Hematopoietic multipotent progenitor cell treated with erythropoietin and hydrocortisone succinate and interleukin-3 and kit ligand, for 6 days (in vitro differentiated cells): ENCODE results near the gene GET3.

Experiments used
- DNase-seq: peaks from one replicate; pipeline ENCODE4 v3.0.0-alpha.2; 2015

The GET3 gene

DNA sequence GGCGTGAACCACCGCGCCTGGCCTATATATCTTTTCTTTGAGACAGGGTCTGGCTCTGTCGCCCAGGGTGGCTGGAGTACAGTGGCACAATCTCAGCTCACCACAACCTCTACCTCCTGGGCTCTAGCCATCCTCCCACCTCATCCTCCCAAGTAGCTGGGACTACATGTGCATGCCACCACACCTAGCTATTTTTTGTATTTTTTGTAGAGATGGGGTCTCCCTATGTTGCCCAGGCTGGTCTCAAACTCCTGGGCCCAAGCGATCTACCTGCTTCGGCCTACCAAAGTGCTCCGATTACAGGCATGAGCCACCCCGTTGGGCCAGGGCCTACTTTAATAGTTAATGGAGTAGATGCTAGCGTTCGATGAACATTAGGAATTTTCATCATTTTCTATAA lies 17.0 kb upstream of the GET3 start:
- no peak for DNase-seq

DNA sequence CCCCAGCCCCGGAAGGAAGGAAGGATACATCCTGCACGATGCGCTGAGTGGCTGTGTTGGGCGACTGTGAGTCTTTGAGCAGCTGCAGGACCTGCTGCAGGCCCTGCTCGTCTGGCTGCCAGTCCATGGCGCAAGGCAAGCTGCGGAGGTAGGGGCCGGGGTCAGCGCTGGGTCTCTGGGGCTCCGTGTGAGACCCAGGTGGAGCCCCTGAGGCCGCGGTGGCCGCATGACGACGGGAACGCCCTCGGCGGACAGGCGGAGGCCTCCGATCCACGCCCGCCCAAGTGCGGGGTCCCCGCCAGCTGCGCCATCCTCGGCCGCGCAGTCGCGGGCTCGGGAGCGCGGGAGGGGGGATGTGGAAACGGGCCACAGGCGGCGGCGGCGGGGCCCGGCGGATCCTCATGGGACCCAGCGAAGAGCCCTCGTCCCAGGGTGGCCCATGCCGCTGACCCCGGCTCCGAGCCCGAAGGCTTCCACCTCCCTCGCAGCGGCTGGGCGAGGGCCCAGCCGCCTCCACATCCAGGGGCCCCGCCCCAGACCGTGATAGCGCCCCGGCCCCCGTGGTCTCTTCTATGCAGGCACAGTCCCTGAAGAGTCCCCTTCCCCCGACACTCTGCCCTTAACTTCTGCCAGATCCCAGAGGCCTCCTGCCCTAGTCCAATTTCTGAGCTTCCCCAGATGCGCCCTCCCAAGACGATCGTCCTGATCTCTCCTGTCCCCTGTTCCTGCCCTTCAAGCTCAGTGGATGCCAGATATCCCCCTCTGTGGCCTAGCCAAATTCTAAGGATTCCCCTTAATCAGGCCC lies 16.2 kb upstream of the GET3 start:
- DNase-seq = peak; percentile 58

DNA sequence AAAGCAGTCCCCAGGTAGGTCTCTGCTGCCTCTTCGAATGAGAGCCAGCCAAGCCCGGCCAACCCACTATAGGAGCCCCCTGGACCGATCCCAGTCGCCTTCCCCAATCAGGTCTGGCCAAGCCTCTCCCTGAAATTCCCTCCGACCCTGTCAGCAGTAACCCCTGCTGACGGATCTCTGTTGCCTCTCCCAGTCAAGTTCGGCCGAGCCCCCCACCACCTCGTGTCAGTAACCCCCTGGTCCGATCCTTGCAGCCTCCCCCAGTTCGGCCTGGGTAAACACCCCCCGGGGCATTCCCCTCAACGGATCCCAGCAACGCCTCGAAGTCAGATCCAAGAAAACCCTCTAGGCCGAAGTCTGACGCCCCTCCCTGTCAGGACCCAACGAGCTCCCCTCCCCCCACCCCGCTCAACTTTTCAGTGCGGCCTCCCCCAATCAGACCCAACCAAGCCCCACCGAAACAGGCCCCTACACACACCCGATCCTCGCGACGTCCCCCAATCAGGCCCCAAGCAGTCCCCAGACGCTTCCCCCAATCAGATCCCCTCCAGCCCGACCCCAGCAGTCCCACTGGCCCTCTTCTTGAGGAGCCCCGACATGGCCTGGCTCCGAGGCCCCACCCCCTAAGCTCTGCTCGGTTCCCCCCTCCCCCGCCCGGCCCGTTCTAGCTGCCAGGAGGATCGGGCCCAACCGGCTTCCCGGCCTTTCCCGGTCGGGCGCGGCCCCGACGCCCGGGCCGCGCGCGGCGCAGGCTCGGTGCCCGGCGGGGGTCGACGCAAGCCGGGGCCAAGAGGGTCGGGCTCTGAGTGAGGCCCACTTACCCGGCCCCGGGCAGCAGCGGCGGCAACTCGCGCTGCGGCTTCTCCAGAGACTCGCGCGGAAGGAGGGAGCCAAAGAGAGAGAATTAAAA lies 15.4 kb upstream of the GET3 start:
- DNase-seq = peak; percentile 88

DNA sequence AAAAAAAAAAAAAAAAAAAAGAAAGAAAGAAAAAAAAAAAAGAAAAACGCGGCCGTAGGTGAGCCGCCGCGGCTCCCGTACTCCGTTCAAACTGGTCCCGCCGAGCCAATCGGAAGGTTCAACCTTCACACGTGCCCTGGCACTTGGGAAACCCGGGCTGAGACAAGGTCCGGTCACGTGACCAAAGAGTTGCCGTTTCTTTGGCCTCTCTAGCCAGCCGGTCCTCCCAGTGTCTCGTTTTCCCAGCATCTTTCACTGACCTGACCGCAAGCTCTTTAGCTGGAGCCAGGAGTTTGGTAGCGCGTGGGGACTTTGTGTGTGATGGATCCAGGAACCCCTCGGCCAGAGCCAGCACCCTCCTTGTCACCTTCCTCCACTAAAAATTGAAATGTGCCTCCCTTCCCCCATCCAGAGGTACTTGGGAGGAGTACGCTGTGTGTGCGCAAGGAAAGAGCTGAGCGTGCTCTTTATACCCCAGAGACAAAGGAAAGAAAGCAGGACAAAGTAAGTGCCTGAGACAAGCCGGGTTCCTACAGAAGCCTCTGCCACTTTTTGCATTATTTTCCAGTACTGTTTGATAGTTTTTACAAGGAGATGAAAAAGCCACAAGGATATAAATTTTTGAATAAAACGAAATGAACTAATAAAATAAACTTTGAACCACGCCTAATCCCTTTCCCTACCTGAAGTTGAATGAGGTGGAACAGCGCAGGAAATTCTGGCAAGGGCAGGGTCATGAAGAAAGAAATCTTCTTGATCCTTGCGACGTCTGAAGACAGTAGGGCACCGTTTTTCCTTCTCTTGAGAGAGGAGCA lies 14.5 kb upstream of the GET3 start:
- DNase-seq = peak; percentile 100

DNA sequence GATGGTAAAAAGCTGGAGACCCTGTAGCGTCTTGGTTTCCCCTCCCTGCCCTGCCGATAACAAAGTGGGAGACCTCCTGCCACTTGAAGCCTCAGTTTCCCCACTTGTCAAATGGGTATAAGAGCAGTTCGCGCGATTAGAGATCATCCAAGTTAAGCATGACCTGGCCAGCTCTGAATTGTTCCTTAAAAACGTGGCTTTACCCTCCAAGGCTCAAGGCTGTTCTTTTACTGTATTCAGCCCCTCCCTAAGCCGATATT lies 14.0 kb upstream of the GET3 start:
- peak; percentile 51 for DNase-seq

DNA sequence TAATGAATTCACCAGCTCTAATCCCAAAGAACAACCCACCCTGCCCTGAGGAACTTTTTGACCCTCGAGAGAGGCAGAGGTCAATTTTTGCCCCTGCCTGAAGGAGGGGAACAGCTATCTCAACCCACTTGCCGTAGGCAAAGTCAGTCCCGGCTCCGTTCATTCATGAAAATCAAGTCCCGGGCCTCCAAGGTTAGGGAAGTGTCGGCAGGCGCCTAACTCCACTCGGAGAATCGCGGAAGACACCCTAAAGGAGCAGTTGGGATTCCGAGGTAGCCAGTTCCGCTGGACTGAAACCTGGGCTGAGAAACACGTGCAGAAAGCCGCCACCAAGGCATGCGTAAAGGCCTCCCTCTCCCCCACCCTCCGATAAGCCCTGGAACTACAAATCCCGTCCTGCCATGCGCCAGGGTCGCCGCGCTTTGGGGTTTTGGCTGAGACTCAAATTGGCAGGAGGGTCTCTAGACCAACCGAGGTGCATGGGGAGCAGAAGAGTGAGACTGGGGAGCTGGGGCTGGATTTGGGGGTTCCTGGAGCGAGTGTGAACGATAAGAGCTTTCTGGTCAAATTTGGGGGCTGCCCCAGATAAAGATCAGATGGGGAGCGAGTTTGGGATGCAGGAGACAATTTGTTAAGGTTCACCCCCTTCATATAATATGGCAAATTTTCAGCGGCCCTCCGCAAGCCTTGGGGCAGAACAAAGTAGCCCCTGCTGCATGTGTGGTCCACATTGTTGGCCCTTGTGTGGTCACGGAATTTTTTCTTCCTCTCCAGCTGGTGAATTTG lies 13.5 kb upstream of the GET3 start, which contains the start of gene TNPO2:
TSS of gene TNPO2 (minus strand) at position 292 of the 786 bp plus-strand sequence. CDS start 2,955 bp downstream, outside the sequence.
- peak; percentile 91 for DNase-seq

DNA sequence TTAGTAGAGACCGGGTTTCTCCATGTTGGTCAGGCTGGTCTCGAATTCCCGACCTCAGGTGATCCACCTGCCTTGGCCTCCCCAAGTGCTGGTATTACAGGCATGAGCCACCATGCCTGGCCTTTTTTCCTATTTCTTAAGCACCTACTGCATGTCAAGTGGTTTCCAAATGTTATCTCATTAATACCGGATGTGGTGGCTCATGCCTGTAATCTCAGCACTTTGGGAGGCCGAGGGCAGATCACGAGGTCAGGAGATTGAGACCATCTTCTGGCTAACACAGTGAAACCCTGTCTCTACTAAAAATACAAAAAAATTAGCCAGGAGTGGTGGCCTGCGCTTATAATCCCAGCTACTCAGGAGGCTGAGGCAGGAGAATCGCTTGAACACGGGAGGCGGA lies 11.7 kb upstream of the GET3 start:
- DNase-seq = peak; percentile 24

DNA sequence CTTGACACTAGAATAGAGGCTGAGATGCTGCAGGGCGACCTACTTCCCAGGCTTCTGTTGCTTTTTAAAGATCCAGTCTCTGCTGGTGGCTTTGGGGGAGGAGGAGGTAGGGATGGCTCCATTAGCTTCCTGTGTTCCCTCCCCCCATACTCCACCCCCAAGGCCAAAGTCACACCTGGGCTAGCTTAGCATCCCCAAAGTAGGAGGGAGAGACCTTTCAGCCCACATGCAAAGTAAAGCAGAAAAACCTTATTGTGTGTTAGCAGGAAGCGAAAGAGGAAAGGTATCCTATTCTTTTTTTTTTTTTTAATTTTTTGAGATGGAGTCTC lies 10.3 kb upstream of the GET3 start:
- DNase-seq = no peak

DNA sequence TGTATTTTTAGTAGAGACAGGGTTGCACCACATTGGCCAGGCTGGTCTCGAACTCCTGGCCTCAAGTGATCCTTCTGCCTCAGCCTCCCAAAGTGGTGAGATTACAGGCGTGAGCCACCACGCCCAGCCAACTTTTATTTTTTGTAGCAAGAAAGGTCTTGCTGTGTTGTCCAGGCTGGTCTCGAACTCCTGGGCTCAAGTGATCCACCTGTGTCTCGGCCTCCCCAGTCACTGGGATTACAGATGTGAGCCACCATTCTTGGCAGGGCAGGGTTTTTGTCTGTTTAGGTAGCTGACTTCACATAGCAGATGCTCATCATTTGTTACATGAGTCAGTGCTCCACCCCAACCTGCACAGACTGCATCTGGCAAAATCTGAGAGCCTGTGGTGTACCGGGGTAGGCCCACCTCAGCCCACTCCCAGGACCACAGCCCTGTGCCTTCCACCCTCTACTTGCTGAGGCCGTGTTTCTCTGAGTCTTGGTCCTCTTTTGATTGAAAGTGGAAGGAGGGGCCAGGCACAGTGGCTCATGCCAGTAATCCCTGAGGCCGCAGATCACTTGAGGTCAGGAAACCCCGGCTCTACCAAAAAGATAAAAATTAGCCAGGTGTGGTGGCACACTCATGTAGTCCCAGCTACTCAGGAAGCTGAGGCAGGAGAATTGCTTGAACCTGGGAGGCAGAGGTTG lies 9.4 kb upstream of the GET3 start:
- no peak for DNase-seq

DNA sequence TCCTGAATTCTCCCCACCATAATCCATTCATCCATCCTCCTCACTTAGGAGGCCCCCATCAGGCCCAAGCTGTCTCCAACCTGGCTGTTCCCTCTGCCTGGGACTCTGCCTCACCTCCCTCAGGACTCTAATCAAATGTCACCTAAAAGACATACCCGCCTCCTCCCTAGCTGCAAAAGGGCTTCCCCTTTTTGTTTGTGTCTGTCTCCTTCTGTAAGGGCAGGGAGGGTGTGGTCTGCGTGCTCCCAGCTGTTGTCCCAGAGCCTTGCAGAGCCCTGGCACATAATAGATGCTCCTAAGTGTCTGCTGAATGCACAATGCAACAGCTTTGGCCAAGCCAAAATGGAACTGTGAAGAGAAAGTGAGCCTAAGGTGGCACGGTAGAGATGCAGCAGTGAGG lies 7.2 kb upstream of the GET3 start:
- no peak for DNase-seq

DNA sequence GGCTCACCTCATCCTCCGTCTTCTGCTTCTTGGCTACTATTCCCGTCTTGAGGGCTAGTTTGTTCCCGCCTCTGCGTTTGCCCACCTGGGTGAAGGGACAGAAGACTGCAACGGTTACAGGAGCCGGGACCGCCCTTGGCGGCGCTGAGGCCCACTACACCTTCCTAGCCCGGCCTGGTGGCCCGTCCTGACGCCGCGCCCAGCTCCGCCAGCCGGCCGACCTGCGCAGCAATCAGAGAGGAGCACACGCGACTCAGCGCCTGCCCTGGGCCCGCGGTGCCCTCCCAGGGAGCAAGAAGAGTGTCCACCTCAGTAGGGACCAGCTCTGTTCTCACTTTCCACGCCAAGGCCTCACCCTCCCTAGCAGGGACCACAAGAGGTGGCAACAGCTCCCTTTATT lies 6.0 kb upstream of the GET3 start:
- no peak for DNase-seq

DNA sequence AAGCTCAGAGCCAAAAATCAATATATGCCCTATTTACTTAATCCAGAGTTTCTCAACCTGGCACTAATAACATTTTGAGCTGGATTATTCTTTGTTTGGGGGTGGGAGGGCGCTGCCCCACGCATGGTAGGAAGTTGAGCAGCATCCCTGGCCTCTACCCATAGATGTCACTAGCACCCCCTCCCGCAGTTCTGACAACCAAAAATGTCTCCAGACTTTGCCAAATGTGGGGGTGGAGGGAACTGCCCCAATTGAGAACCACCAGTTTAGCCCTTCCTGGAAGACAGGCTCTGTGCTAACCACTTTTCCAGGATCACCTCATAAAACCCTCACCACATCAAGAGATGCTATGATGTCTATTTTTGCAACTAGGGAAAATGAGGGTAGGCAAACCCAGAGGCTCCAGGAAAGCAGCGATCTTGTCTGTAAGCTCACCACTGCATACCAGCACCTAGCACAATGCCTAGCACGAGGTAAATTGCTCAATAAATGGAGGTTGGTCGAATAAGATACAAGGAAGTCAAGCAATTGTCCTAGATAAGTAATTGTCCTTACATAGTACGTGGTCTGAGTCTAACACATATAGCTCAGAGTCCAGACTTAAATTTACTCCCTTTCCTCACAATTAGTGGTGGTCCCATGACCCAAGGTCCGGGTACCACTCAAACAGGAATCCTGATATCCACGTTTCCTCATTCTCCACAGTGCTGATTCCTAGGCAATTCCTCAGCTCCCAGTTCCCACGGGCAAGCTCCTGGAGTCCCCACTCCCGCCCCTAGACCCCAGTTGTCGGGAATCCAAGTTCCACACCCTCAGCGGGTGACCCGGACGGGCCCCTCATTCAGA lies 3.7 kb upstream of the GET3 start:
- peak; percentile 91 for DNase-seq

DNA sequence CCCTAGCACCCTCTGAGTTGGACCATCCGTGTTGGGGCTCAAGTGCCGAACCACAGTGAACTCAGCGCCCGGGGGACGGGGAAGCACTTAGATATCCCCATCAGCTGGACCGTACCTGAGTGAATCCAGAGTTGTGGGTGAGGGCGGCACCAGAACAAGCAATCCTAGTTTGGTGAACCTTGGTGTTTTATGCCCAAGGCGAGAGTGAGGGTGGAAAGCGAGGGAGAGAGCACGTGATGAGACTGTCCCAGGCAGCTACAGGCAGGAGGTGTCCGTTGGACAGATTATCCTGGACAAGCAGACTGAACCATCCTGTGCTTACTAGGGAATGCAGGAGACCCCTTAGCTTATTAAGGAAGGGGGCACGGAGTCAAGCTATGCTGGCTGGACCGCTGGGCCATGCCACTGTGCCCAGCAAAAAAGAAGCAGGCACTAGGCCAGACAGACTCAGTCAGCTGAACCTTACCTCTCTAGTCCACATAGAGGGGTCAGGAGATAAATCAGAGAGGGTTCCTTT lies 596 bp downstream of the GET3 start:
- peak; percentile 29 for DNase-seq

DNA sequence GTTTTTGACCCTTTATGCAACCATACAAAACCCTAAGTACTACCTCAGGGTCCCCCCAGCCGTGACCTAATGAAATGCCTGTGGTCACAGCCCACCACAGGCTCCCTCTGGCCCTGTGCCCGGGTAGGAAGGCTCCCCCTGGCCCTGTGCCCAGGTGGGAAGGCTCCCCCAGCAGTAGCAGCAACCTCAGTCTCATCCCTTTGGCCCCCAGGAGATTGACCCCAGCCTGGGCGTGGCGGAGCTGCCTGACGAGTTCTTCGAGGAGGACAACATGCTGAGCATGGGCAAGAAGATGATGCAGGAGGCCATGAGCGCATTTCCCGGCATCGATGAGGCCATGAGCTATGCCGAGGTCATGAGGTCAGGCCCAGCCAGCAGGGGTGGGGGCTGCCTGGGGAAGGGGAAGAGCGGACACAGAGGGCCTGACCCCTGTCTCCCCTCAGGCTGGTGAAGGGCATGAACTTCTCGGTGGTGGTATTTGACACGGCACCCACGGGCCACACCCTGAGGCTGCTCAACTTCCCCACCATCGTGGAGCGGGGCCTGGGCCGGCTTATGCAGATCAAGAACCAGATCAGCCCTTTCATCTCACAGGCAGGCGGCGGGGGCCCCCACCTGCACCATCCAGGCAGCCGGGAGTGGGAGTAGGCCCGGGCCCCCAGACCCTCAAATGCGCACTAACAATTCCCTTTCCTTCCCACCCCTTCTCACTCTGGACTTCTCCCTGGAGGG lies 8.0 kb downstream of the GET3 start:
- DNase-seq = no peak

DNA sequence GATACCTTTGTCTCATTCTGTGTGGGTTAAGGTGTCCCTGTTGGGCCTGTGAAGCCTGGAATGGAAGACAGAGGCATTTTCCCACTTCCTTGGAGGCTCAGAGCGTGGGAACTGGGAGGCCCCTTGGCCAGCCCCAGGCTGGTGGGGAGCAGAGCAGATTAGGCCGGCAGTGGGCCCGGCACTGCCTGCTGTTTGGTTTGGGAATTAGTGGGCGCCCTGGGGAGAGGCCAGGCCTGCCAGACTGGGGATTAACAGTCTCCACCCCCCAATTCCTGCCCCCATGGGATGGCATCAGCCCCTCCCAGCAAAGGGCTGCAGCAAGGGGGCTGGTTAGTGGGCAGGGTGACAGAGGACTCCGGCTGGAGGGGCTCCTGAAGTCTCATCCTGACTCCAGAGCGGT lies 11.2 kb downstream of the GET3 start:
- DNase-seq = no peak

DNA sequence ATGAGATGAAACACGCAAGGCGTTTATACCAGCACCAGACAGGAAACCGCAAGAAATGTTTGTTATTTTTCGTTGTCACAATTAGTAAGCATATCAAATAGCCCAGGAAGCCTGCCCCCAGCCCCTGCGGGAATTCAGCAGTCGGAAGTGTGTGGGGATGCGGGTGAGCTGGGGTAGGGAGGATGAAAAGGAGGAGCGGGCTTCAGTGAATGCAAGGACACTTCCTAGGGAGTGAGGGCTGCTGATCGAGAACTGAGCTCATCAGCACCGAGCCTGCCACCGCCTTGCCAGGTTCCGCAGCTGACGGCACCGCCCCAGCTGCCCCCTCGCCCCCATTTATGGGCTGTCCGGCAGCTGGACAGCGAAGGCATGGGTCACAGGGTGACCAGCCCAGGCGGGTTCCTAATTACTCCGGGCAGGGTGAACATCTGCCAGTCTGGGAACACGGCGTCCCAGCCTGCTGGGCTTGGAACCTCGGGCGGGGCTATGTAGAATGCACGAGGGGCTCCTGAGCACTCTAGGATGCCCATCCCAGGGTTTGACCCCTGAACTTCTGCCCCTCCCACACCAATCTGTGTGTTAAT lies 12.7 kb downstream of the GET3 start:
- DNase-seq = no peak

DNA sequence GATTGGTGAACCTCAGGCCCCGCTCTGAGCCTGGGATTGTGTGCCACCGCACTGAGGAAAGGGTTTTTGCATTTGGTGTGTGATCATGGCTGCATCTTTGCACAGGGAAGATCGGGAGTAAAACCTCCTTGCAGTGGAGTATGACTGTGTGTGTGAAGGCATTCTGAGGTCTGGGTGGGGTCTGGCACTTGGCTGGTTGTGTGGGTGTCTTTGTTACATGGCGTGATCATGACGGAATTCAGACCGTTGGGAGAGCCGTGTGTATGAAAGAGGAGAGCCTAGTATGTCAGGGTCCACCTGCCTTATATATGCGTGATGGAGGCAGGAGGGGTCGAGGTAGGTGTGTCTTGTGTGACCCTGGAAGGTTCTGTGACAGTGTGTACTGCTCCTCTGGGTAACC lies 13.6 kb downstream of the GET3 start:
- DNase-seq = no peak

DNA sequence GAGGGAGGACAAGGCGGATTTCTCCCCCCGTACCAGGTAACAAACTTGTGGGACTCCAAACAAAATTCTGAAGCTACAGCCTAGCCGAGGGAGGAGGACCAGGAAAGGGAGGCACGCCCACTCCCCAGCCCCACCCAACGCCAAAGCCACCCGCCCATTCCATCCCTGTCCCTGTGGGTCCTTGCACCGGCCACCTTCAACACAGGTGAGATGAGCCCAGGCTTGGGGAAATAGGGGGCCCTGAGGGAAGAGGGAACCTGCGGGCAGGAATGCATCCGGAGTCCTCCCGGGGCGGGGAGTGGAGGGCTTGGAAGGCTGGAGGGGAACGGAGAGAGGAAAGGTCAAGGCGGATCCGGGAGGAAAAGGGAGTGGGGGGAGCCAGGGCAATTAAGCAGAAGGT lies 14.3 kb downstream of the GET3 start, which contains the start of gene BEST2:
TSS of gene BEST2 (plus strand) at position 157 of the 400 bp plus-strand sequence. CDS start 802 bp downstream, outside the sequence.
- no peak for DNase-seq

DNA sequence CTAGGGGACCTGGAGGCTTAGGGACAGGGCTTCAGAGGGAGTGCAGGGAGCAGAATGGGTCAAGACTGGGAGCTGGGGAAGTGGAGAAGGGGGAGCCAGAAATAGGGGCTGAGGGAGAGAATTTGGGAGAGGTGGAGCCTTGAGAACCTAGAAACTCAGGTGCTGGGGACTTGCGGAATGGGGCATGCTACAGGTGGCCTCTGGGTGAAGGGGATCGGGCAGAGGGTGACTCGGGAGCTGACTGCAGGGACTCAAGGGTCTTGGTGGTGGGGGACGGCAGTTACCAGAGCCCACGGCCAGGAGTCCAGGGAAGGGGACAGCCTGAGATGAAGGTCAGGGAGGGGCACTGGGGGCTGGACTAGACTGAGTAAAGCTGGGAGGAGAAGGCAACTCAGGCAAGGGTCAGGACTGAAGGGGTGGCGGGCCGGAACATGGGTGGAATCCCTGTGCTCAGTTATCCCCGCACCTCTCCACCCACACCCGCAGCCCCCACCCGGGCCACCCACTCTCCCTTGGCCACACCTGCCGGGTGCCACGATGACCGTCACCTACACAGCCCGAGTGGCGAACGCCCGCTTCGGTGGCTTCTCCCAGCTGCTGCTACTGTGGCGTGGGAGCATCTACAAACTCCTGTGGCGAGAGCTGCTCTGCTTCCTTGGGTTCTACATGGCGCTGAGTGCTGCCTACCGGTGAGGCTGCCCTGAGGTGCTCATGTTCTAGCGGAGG lies 14.9 kb downstream of the GET3 start:
- no peak for DNase-seq
